Stomach (tissue), 4 donors: ENCODE data around the gene KRT6C.

ENCODE experiments used
- POLR2A ChIP-seq, 4 donors: fragments of 450-650 bp; IDR thresholded peaks; one replicate each; pipeline ENCODE4 v1.6.1; 2016; ENCODE audit warnings: antibody characterized with exemption in 4 of 4, control low read depth in 2 of 4, mild to moderate bottlenecking in 1 of 4, moderate library complexity in 1 of 4
- POLR2AphosphoS5 ChIP-seq, 3 donors: sonication (generic); formaldehyde crosslinking; IDR thresholded peaks; one replicate each; pipeline ENCODE4 v1.6.1; 2016; ENCODE audit warnings: antibody characterized with exemption in 3 of 3
- TF ChIP-seq, protein P1 (sequence below), 7 experiments: fragments of 450-650 bp in 4 of 7; fragments of 200-600 bp in 3 of 7; sonication (generic) in 3 of 7; IDR thresholded peaks; one replicate each; pipeline ENCODE4 v1.5.1; 2016 to 2019; ENCODE audit warnings: antibody characterized with exemption in 7 of 7, control low read depth in 2 of 7, mild to moderate bottlenecking in 1 of 7

DNA sequence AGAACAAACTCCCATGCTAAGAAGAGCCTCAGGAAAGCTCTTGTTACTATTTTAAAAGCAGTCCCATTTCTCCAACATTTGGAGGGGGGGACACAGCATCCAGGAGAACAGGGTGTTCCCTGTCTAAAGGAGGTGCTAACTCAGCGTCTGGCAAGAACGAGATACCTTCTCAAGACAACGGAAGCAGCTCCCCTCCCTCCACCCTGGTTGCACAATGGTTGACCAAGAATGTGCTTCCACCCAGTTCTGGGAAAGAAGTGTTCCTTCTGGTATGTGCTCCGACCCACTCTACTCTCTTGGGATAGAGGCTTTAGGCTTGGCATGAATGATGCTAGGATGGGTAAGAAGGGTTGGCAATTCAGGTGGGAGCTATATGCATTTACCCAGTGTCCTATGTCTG is 20.9 kb upstream of the KRT6C start:
- TF ChIP-seq, protein P1, sequence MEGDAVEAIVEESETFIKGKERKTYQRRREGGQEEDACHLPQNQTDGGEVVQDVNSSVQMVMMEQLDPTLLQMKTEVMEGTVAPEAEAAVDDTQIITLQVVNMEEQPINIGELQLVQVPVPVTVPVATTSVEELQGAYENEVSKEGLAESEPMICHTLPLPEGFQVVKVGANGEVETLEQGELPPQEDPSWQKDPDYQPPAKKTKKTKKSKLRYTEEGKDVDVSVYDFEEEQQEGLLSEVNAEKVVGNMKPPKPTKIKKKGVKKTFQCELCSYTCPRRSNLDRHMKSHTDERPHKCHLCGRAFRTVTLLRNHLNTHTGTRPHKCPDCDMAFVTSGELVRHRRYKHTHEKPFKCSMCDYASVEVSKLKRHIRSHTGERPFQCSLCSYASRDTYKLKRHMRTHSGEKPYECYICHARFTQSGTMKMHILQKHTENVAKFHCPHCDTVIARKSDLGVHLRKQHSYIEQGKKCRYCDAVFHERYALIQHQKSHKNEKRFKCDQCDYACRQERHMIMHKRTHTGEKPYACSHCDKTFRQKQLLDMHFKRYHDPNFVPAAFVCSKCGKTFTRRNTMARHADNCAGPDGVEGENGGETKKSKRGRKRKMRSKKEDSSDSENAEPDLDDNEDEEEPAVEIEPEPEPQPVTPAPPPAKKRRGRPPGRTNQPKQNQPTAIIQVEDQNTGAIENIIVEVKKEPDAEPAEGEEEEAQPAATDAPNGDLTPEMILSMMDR (IDR thresholded peaks at IDR 0.05) = no peak
- TF ChIP-seq POLR2A (IDR thresholded peaks at IDR 0.05) (no peak), POLR2AphosphoS5 (IDR thresholded peaks at IDR 0.05) (no peak)
